GM18508 (cell line): Measurements from ENCODE around the gene ZNF385B.

ENCODE experiments used
- ATAC-seq: cut with Tn5 transposase; IDR thresholded peaks from one replicate; pipeline ENCODE4 v1.9.1; 2021; ENCODE audit warnings: moderate number of reproducible peaks; ENCODE audit not compliant: insufficient read depth, unreplicated experiment

Gene ZNF385B

DNA sequence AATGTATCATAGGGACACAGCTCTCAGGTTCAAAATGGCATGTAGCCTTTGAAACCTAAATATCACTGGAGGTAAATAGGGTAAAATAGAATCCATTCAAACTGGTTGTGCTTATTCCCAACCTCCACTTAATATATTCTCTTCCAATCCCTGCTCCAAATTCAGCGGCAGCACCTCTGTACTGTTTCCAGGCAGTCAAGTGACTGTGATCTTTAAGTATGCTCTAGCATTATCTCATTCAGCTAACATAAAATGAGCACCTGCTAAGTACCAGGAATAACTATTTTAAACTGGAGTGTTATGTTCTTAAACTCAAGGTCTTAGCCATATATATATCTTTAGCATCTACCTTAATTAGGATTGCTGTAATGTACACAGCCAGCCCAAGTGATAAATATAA, 327.5 kb downstream of the ZNF385B start:
- no peak for ATAC-seq

DNA sequence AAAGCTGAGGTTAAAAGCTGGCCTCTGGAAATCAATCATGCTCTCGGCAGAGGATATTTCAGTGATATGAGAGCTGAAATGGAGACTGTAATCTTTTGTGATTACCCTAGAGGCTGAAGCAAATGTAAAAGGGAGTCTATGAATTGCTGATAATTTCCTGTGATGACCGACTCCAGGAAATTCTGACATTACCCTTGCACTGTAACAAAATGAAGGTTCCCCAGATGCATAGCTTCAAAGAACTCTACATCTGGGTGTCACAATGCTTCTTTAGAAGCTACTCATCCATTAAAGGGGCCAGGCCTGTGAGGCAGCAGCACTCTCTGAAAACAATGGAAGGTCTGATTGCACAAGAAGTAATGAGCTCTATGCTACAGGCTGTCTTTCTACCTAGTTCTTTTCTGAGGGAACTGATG, 328.5 kb downstream of the ZNF385B start:
- no peak for ATAC-seq

DNA sequence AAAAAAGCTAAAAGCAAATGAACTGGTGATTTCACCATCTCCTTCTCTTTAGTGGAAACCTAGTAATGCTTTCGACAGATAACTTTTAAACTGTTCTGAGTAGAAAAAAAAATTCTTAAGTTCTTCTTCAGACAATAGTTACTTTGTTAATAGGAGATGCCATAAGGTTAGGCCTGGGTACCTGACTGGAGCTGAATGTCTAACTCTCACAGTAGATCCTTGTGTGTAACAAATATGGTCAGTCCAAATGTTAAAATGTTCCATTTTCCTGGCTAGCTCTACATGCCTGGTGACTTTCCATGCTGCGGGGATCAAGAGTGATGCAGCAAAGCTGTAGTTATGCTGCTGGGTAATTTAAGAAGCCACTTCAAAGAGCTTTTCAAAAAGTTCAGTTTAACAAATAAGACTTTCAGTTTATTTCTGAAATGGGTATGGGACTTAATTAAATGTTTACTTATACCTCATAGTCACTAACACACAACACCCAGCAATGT, 332.8 kb downstream of the ZNF385B start:
- ATAC-seq: no peak

DNA sequence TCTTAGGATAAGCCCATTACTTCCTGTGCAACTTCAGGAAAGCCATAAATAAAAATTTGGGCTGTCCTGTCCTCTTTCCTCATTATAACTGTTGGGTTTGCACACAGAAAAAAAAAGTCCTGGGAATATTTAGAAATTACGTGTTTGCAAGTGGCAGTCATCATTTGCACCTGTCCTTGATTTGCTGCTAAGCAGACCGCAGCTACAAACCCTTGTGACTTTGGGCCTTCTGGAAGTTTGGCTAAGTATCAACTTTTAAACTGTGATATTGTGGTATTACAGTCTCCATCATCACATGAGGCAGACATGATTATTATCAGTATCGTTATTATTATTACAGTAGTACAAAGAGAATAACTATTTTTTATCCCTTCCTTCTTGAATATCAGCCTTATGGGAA, 336.1 kb downstream of the ZNF385B start:
- no peak for ATAC-seq

DNA sequence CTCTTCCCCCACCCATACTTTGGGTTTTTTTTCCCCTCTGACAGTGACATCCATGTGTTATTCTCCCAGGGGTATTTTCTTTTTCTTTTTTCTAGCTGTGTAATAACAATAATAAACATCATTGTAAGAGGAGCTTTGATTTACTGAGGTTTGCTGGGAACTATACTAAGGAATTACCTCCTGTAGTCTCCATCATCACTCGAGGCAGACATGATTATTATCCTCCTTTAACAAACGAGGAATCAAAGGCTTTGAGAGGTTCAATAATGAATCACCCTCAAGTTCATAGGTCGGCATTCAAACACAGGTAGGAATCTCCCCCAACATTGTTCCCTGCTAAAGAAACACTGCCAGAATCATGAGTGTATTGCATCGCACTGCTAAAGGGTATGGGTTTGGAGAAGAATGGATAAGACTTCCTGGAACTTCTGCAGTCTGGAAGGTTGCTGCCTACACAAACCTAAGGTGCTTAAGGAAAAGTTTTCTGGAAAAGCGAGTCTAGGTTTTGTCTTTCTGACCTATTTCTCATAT, 336.5 kb downstream of the ZNF385B start:
- no peak for ATAC-seq

DNA sequence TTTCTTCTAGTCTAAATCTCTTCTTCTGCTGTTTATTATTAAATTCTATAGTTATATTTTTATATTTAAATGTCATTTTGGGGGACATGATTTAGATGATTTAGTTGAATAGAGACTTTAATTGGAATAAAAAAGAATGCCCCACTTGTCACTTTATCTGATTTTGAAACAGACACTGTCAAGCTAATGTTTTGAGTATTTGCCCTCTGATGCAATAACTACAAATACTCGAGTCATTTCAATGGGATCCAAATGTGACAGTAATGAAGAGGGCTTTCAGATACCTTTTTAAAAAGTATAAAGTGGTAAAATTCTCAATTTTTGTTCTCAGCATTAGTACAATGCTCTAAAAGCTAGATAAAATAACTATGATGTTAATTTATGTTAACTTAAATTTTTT, 339.5 kb downstream of the ZNF385B start:
- ATAC-seq: no peak

DNA sequence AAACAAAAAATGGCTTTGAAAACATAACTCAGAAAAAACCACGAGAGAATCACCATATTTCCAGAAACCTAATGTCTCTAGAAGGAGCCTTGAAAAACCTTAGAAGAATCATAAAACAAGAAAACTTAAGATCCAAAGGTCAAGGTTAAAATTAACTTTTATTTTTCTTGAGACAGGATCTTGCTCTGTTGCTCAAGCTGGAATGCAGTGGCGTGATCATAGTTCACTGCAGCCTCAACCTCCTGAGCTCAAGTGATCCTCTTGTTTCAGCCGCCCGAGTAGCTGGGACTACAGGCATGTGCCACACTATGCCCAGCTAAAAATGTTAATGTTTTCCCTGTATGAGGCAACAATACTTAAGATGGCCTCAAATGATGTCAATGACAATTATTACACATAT, 342.6 kb downstream of the ZNF385B start:
- no peak for ATAC-seq

DNA sequence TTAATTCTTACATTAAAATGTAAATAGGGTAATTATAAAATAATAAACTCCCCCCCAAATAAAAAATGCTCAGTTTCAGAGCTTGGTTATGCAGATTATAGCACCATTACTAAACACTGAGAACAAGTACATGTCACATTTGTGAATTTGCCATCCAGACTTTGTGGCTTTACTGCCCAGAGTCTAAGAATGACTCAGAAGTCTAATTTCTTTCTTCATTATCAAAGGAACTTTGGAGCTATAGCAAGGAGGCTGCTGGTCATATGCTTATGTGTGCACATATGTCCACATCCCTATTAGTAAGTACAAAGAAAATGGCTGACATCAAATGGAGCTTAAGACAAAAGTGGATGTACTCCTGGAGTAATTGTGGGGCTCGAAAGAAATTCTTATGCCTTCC, 348.2 kb downstream of the ZNF385B start:
- no peak for ATAC-seq

DNA sequence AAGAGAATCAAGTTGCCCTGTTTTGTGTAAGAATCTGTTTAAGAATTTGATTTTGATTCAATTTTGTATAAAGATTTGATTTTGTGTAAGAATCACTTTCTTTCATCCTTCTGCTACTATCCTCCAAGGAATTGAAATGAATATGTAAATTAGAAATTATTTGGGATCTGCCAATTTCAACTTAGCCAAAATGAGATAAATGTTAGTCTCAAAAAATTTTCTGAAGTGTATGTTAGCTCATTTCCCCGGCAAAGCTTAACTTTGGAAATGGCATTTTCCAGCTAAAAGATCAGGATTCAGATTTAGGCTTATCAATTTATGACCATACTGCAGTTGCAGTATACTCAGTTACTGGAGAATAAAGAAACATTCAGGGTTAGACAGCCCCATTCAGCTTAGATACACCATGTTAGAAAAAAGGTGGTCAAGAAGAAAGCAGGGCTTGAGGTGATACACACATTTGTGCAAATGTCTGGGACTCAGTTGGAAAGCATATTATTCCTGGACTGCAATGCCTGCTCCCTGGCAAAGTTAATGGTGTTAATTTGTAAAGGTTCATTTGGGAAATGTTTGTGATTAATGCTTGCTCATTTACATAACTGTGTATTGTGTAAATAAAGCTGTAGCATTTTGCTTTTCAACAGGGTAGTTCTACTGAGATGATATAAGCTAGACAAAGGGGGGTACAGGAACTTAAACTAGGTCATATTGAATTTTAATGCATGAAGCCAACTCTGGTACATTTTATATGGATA, 349.0 kb downstream of the ZNF385B start:
- no peak for ATAC-seq

DNA sequence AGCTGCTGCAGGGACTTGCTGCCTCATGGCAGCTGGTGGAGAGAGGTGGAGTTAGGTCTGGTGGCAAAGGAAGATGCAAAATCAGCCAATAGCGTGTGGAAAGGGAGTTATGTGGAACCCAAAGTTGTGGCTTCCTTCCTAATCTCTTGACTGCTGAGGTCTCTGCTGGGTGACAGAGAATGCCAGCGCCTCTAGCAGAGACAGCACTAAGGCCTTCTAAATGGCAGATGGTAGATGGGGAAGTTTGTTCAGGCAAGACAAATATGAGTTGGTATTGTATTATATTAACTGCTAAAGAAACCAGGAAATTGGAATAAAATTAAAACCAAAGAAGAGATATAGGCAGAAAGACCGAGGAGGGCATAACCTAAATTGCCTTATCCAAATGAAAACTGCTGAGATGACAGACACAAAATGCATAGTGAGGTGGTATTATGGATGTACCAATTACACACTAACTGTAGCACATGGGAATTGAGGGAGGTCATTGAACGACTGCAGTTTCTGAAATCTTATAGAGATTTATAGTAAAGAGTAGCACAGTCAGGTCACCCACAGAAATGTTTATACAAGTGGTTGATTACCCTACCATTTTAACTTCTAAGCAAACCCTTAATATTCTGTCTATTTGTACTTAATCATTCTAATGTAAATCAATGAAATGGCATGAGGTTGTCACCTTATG, 350.2 kb downstream of the ZNF385B start:
- ATAC-seq: no peak

DNA sequence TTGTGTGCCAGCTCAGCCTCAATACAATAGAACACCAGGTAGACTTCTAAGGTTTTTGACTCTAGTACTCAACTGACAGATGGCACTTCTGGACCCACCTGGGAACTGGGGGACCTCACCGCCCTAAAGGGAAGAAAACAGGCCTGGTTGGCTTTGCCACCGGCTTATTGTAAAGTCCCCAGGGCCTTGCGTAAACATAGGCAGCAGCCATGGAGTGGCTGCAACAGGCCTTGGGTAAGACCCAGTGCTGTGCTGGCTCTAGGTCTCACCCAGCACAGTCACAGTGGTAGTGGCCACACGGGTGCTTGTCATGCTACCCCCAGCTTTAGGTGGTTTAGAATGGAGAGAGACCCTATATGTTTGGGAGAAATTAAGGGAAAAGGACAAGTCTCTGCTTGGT, 366.1 kb downstream of the ZNF385B start:
- no peak for ATAC-seq

DNA sequence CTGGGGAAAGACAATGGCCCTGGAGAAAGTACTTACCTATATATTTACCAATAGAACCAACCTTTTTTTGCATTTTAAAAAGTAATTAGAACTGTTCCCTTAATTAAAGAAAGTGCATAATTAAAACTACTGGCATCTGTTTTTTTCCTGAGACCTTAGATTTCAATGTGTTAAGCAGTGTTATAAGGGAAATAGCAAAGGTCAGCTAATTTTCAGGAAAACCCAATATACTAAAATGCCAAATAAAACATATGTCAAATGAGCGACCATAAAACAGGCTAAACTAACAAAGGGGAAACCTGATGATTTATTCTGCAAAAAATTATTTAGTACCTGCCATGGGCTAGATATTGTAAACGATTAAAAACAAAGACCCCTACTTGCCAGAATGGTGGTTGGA, 372.8 kb downstream of the ZNF385B start:
- no peak for ATAC-seq

DNA sequence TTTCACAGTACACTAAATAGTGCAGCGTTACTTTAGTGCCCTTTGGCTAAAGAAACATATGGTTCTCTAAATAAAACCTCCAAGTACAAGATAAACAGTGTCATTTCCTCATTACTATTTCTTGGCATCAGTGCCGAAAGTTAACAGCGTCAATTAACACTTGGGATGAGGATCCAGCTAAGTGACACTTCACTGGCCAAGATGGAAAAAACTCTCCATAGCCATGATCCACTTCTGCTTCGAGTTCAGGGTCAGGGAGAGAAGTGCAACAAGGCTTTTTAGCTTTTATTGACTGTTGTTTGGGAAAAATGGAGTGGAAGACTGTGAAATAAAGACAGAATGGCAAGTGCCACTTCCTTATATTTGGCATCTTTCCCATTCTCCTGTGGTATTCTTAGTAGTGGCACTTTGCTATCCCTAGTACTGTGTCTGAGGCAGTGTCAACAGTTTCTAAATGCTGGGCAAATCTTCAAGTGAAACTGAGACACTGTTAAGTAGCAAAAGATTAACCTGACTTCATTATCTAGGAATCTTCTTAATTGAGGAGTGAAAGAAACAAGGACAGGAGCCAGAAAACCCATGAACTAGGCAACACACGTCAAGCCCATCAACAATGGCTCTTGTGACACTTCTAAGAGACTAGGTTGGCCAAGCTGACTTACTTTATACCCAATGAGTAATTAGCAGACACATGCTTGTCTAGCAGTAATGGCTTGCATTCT, 374.2 kb downstream of the ZNF385B start:
- ATAC-seq: no peak

DNA sequence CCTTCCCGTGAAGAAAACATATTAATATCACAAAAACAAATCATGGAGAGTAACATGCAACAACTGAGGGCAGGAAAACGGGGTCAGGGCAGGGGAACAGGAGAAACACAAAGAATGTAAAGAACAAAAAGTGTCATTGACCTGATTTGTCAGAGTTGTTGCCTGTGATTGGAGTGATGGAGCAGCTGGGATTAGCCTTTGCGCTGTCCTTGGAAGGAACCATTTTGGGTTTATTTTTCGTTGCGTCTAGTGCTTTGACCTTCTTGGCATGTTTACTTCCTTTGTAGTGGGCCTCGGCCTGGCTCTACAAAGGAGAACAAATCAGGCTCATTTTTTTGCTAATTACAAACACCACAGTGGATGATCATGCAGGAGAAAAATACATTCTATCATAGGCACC, 378.3 kb downstream of the ZNF385B start:
- ATAC-seq: no peak

DNA sequence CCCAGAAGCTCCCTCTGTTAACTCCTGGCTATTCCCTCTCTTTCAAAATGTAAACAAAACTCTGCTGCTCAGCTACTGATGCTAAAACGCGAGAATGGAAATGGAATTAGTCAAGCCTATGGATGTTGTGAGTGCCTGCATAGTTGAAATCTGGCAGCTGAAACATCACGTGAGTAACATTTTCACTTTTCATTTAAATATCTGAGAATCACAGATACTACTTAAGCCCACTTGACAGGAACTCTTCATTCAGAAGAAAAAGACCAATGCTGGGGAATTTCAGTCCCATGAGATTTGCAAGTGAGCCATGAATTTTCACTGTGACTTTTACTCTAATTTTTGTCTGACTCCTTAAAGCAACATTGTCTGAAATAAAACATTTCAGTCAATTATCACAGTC, 381.5 kb downstream of the ZNF385B start:
- ATAC-seq: no peak

DNA sequence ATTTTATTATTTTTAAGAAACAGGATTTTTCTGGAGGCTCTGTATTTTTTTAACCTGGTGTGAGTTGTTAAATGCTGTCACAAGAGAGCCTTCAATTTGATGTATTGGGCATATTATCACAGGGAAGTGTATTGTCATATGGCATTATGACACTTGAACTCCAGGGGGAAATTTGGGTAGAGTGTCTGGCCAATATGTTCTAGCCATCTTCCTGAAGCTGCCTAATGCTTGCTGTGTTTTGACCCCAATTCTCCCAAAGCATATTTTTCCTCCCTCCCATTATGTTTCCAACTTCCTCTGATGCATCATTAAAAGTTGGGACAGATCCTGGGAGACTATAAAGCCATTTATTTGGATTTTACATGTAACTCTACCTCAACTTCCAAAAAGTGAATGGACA, 382.6 kb downstream of the ZNF385B start:
- ATAC-seq: no peak

DNA sequence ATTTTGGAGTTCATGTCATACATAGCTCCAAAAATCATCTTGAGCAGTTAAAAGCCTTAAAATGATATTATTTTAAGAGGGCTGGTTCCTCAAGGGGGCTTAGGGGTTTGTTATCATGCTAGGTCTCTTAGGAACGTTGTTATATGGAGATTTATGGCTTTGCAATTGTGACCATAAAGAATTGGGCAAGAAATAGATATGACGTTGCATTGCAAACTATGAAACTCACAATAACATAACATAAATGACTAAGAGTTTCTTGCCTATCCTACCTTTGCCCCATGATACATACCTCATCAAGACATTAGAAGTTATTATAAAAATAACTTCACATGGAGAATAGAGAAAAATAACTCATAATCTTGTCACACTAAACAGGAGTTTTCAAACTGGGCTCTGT, 390.4 kb downstream of the ZNF385B start:
- no peak for ATAC-seq

DNA sequence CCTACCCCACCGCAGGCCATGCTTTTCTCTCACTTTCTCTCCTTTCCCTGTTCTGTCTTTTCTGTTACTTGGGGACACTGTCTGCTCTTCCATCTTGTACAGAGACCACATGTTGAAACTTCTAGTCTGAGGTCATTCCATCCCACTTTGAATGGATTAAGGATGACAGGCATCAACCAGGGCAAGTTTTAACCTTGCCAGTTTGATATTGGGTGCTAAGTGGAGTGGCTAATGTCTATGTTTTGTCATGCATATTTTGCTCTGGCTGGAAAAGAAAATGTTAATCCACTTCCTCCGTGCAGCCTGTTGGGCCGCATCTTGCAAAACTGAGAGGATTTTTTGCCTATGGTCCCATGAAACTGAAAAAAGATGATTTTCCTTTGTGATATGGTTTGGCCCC, 391.3 kb downstream of the ZNF385B start:
- ATAC-seq: no peak

DNA sequence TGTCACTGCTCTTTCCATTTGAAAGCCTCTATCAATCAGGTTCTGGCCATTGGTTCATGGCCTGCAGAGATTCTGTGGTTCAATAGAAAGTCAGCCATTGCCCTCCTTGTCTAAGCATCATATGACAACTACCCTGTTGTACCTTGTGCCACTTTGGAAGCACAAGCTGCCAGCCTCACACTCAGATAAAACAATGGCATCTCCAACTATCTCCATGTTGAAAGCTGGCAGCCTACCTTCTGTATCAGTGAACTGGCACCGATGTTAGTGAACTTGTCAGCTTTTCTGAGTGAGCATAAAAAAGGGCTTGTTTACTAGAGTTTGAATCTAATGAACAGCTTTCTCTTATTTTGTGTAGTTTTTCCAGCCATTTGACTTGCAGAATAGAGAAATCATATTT, 393.5 kb downstream of the ZNF385B start:
- no peak for ATAC-seq

DNA sequence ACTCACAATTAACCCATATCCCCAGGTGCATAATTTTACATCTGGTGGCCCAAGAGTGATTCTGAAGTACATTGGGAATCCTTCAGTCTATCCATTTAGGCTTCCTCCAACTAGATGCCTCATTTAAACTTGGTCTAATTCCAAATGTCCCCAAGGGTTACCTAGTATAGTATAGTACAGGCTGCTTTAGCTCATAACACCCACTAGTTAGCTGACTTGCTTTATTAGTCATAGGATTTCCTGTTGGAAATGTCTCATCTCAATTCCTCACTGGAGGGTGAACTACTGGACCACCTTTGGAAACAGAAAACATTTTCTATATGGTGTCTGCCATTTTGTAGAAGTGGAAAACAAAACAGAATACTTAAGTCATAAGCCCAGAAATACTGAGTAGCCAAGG, 394.3 kb downstream of the ZNF385B start:
- ATAC-seq: no peak

DNA sequence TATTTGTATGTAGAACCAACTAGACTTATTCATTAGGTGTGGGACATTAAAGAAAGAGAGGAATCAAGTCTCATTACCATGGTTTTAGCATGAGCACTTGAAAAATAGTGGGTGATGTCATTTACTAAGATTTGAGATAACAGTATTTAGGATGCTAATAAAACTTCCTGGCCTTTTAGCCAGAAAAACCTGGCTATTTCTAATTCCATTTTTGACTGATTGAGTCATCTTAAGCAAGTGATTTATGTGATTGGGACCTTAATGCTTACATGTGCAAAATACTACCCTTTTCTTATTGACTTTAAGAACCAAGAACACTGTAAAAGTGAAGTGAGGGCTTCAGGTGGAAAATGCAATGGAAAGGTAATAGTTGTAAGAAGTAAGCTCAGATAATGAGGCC, 400.0 kb downstream of the ZNF385B start:
- no peak for ATAC-seq
